Stimulated activated CD4-positive, alpha-beta T cell treated with anti-CD3 and anti-CD28 coated beads, Interleukin-12 subunit alpha, Interleukin-12 subunit beta, amount 100 ng/mL, for 24 hours (primary cell): ENCODE data around the gene NBL1.
"Not testable (repeated sequence)": the region's sequence is repeated elsewhere in the genome, so short reads cannot be mapped to it uniquely, and the experiment has no call there.

Experiments
- DNase-seq, 2 experiments: peaks; one replicate each; pipeline ENCODE4 v3.0.0-alpha.2; 2020; ENCODE audit warnings: low read depth in 2 of 2

The NBL1 gene

DNA sequence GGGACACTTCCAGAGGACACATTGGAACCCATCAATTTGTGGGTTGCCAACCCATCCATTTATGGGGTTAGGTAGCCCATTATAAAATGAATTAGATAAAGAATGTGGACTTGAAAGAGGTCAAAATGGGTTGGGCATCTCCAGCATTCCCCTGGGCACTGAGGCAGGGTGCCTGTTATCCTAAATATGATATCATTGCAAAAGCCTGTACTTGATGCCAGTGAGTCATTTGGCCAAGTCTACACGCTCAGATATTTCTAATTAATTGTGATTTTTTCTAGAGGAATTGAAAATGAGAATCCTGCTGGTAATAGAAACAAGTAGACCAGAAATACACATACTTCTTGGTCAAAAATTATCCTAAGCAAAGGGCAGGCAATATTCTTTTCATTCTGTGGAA is 21.9 kb upstream of the NBL1 start:
- DNase-seq: no peak

DNA sequence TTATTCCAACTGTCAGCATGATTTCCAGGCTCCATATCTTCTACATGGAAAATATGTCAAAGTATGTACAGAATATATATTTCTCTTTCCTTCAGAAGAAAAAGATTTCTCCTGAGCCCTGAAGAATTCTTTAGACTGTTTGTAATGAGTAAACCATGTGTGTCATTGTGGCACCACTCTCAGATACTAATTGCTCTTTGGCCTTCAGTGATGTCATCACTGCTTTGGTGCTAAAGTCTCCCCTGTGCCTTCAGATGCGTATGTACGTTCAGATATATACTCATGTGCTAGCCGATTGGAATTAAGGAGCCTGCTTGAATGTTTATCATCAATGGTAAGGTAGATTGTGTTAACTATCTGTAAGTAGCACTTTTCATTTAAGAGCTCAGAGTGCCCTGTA is 20.6 kb upstream of the NBL1 start:
- DNase-seq: no peak

DNA sequence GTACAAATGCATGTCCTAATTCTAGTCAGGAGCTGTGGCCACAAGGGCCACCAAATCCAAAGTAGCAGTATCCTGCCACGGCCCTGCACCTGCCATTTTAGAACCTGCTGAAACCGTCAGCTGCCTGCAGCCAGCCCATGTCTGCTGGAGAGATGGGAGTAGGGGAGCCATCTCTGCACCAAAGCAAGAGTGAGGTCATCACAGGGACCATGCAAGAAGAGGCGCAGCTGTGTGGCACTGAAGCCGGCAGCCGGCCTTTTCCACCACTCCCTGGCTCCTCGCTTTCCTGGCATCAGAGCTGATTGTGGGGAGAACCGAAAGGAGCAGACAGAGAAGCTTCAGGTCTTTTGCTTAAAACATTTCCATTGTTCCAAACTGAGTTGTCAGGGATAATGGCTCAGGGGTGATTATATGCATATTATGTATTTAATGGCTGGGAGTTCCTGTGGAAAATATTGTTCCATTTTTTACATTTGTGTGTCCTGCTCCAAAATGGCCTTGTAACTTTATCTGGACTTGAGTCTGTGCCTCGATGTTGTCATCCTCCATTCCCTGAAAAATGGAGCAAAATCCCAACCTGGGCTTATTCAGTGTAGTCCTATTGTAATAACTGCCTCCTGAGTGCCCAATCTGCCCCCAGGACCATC is 18.7 kb upstream of the NBL1 start:
- DNase-seq: no peak

DNA sequence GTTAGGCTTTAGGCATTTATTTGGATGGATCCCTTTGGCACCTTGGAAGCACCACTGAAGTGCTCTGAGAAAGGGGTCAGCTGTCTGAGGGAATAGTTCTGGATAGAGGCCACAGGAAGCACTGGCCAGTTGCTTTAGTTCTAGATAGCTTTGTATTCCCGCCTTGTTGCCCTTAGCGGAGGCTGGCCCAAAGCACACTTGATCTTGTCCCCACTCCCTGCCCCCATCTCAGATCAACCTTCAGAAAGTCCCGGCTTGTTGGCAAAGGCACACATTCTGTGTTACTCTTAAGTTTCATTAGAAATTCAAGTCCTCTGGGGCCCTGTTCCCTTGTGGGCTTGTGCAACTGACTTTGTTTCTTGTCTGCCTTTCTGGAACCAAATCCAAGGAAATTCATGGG is 15.2 kb upstream of the NBL1 start:
- DNase-seq: no peak

DNA sequence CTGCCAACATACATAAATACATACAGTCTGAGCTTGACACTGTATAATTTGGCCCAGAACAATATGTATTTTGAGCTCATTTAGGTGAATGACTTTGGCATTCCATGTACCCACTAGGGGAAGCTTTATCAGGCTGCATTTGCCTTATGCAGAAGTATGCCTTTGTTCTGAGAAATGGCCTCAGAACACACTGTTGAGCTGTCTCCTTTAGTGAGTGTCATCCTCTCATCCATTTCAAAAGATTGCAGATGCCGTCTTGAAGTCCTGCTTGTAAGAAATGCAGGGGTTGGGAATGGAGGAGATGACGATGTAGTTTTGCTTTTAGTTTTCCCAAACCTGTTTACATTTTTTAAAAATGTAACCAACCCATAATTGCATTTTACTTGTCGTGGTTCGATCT is 14.8 kb upstream of the NBL1 start:
- DNase-seq: no peak

DNA sequence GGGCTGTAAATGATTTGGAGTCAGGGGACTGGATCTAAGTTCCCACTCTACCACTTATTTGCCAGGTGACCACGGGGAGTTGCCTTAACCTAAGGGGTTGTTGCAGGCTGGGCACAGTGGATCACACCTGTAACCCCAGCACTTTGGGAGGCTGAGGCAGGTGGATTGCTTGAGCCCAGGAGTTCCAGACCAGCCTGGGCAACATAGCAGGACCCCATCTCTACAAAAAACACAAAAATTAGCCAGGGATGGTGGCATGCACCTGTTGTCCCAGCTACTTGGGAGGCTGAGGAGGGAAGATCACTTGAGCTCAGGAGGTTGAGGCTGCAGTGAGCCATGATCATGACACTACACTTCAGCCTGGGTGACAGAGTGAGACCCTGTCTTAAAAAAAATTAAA is 13.9 kb upstream of the NBL1 start:
- DNase-seq: not testable (repeated sequence)

DNA sequence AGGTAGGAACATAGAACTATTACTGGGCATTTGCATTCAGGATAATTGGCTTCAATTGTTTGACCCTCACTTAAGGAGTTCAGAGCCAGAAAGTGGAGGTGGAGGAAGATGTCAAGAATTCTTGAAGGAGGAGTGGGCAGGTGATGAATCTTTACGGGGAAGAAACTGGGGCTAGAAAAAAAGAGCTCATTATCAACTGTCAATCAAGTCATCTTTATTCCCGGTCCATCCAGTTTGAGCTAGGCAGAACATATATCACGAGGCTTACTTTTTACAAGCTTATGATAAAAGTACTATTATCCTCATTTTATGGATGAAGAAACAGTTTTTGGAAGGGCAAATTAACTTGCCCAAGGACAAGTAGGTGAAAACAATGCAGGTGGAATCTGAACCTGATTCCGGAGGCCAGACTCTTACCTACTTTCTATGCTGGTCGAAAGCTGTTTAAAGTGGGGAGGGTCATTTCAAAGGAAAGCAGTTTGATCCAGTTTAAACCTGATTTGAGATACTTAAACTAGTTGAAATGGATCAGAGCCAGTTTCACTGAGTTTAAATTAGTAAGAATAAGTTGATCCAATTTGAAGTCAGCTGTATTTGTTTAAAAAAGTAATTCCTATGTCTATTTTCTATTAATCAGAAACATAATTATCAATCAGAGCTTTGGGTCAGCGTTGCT is 13.3 kb upstream of the NBL1 start:
- no peak for DNase-seq

DNA sequence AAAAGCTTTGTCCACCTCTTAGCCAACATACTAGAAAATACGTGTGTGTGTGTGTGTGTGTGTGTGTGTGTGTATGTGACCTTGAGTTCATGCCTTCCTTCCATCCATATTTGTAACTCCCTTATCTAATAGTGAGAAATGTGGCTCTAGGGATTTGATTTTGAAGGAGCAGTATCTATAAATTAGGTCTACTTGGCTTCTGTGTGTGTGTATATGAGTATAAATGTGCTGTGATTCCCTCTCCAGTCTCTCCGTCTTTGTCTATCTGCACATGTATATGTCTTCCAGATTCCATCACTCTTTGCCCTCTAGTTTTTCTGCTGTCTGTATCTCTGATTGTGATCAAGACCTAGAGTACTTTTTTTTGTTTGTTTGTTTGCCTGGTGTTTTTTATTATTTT is 11.9 kb upstream of the NBL1 start:
- no peak for DNase-seq

DNA sequence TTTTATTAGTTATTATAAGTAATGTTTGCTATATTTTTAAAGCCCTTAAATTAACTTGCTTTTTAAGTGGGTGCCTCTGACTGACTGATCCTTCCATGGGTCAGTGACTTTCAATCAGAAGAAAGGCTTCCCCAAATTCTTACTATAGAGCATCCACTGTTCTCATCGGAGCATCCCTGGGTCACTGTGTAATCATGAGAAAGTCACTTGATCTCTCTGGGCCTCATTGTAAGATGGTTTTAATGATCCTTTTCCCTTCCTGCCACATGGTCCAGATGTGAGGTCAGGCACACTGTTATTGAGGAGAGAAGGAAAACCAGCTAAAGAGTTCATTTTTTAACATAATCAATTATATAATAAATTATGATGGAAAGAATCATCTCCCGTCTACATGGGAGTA is 11.0 kb upstream of the NBL1 start:
- no peak for DNase-seq

DNA sequence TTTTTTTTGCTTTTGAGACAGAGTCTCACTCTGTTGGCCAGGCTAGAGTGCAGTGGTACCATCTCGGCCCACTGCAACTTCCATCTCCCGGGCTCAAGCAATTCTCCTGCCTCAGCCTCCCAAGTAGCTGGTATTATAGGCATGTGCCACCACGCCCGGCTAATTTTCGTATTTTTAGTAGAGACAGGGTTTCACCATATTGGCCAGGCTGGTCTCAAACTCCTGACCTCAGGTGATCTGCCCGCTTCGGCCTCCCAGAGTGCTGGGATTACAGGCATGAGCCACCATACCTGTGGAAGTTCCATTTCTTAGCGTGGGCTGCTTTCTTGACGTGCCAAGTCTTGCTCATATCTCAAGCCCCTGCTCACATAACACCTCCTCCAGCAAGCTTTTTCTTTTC is 9.0 kb upstream of the NBL1 start:
- not testable (repeated sequence) for DNase-seq

DNA sequence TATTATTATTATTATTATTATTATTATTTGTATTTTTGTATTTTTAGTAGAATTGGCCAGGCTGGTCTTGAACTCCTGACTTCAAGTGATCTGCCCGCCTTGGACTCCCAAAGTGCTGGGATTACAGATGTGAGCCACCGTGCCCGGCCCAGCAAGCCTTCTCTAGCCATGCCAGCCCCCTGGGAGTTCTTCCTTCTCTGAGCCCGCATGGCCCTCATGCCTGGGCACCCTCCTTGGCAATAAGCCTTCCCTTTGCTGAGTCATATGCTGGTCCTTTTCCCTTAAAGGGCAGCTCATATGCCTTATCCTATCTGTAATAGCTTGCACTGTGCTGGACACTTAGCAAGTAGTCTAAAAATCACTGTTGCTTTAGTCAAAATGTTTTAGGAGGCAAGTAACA is 8.5 kb upstream of the NBL1 start:
- DNase-seq: no peak

DNA sequence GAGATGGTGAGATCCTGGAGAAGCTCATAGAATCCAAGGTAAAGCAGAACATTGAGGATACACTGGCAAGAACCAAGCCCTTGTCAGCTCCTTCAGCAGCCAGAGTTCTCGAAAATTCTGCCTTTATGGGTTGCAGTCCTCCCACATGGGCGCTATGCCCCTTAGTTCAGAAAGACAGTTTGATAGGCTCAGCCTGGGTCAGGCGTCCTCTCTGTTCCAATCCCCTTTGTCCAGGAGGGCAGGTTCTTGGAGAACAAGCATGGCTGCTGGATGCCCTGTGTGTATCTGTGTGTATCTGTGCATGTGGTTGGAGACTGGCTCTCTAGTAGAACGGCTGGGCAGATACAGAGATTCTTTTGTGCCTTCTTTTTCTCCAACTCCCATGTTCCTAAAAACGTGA is 8.0 kb upstream of the NBL1 start:
- DNase-seq: no peak

DNA sequence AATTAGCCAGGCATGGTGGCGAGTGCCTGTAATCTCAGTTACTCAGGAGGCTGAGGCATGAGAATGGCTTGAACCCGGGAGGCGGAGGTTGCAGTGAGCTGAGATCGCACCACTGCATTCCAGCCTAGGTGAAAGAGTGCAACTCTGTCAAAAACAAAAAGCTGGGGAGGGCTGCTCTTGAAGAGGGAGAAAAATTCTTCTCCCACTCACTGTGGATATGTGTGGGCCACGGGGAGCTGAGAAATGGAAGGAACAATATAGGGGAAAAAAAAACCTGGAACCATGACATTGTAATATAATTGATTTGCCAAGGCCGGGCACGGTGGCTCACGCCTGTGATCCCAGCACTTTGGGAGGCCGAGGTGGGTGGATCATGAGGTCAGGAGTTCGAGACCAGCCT is 7.4 kb upstream of the NBL1 start:
- not testable (repeated sequence) for DNase-seq

DNA sequence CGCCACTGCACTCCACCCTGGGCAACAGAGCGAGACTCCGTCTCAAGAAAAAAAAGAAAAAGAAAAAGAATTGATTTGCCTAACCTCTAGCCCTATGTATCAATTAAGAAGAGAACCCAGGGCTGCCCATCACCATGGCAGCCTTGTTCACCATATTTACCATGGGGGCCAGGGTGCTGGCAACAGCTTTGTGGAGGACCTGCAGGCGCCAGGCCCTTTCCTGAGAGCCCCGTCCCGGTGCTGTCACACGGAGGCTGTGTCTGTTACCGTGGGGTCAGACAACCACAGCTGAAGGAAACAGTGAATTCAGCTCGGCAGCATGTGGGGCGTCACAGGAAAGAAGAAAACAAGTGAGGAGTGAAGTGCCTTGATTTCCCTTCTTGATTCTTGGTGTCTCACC is 6.5 kb upstream of the NBL1 start:
- no peak for DNase-seq

DNA sequence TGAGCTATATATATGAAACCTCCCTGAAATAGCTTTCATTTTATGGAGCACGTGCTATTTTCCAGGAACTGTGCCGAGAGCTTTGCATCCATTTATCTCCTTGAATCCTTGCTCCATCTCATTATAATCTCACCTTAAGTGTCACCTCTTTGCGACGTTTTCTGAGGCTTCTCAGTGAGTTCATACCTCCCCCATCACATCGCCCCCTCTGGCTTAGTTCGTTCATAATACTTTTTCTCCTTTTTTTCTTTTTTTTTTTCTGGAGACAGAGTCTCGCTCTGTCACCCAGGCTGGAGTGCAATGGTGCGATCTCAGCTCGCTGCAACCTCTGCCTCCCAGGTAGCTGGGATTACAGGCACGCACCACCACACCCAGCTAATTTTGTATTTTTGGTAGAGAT is 4.9 kb upstream of the NBL1 start:
- DNase-seq: not testable (repeated sequence)

DNA sequence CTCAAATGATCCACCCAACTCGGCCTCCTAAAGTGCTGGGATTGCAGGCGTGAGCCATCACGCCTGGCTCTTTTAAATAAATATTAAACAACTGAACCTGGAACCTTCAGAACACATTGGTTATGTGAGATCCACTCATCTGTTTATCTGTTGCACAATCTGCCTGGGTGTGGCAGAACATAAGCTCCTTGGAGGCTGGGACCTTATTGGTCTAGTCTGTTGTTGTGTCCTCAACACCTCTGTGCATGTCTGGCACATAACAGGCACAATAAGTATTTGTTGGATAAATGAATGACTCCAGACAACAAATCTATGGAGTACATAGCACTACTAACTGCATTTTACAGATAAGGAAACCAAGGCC is 4.1 kb upstream of the NBL1 start:
- DNase-seq: no peak

DNA sequence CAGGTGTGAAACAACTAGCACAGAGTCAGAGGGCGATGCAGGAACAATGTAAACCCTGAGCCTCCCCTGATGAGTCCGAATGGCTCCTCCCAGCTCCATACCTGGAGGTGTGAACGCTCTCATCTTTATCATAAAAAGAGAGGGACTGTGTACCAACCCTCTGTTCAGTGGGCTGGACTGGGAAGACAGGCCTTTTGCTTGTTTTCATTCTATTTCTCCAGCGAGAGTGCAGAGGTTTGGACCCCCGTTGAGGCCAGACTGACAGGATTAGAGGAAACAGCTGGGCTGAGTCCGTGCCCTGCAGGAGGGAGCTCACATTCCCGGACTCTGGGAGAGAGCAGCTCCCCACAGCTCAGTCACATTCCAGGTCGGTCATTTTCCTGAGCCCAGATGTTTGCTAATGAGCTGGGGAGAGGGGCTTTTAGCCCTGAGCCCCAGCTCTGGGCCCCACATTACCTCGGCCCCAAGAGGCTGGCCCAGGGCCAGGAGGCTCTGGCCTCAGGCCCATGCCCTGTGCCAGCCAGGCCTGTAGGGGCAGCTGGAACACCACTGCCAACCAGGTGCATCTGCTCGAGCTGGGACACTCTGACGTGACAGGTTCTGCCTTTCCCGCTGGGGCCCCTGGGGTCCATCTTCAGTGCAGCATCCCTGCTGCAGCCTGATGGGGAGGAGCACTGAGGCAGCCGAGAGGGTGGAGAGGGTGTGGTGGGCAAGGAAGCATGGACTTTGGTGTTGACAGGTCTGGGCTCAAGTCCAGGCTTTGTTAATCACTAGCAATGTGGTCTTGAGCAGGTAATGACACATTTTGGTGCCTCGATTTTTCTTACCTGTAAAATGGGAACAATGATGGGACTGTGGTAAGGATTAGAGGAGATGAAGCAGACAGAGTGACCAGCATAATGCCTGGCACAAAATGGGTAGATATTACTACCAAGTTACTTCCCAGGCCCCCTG is 3.5 kb upstream of the NBL1 start:
- DNase-seq: no peak

DNA sequence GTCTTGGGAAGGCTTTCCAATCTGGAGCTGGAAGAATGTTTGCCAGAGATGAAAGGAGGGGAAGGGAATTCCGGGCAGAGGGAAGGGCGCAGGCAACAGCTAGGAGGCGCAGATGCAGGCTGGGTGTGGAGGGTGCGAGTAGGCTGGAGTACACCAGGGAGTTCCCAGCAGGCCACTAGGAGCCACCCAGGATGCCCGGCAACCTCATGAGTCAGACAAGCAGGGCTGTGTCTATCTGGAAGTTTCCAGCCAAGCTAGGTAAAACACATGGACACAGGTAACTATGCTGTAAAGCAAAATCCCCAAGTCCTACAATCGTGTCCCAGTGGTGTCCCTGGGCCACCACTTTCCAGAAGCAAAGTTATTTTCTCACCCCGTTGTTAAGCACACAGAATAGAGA is 990 bp upstream of the NBL1 start:
- no peak for DNase-seq

DNA sequence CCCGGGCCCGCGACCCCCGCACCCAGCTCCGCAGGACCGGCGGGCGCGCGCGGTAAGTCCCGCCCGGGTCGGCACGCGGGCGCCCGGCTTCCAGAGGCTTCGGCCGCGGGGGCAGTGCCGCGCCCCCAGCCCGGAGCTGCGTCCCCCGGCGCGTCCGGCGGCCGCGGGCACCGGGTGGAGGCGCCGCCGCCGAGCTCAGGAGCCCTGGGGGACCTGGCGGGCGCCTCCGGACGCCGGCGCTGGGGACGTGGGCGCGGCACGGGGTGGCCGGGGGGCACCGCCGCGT is 227 bp downstream of the NBL1 start:
- DNase-seq: no peak

DNA sequence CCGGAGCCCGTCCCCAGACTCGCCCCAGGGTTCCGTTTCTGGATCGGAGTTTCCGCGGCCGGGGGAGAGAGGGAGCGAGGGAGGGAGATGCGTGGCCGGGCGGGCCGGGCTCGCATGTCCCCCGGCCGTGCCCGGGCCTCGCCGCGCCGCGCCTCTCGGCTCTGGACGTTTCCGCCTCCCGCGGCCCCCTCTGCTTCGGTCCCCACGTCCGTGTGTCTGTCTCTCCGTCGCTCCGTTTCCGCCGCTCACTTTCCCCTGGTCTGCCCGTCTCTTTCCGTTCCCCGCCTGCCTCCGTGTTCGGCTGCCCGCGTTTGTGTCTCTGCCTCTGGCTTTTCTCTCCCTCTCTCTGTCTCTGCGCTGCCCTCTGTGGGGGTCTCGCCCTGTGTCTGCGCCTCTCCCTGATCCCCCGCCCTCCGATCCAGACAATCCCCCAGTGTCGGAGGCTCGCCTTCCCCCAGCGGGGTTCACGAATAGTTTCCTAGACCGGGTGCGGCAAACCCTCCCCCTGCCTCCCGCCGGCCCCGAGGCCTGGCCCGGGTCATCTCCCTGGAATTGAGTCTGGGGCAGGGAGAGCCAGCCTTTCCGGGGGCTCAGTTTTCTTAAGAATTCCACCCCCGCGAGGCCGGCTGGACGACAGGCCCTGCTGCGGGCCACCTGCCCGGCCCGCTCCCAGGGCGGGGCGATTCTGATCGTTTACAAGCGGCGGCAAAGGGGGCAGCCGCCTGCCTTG is 735 bp downstream of the NBL1 start:
- no peak for DNase-seq

DNA sequence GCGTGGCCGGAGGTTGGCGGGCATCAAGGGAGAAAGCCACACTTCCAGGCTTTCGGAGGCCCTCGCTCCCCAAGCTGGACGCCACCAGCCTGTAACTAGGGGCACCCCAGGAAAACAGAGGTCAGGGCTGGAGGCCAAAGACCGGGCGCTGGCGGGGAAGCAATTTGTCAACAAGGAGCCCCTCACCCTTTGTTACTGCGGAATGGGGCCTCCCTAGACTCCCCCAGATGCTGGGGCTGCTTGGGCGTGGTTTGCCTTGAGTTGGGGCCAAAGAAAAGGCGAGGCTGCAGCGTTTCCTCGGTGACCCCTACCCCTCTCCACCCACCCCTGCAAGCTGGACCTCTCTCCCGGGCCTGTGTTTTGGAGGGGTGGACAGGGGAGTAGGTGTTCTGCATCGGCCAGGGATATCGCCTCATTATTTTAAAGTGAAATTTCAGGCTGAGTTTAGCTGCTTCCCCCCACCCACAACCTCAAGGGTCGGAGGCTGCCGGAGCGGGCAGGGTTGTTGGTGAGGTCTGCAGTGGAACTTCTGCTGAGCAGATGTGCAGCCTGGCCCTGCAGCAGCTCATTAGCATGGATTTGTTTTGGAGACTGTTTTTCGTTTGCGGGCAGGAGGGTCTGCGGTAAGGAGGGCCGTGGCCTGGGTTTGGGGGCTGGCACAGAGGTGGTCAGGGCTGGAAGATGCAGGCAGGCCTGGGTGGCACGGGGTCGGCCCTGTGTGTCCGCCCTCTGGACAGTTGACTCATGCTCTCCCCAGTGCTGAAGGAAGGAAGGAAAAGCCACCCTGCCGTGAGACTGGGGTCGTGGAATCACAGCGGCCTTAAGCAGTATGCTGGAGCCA is 1.5 kb downstream of the NBL1 start:
- DNase-seq: no peak
